Liver (tissue), 9 donors: ENCODE measurements around the gene RFWD3. TPM values are rescaled to one million over a fixed set of nuclear protein-coding genes. Genes with fewer than 3 reads are reported as not detected.

Experiments
- DNase-seq: peaks from one replicate; pipeline ENCODE4 v3.0.0-alpha.2; 2017; ENCODE audit warnings: low spot score
- H3K27ac ChIP-seq, 2 donors: one replicate each; pipeline ENCODE4 v1.7.0; 2013; ENCODE audit warnings: inconsistent platforms in 2 of 2, low read length in 2 of 2, control low read depth in 1 of 2, low read depth in 1 of 2, mild to moderate bottlenecking in 1 of 2
- H3K27me3 ChIP-seq, 4 donors: one replicate each; pipeline versions ENCODE4 v1.6.1 to v1.7.0; 2013; ENCODE audit warnings: low read length in 3 of 4, inconsistent platforms in 1 of 4, mild to moderate bottlenecking in 1 of 4, moderate library complexity in 1 of 4; ENCODE audit not compliant: control insufficient read depth in 4 of 4, insufficient read depth in 4 of 4
- H3K36me3 ChIP-seq, 4 donors: one replicate each; pipeline versions ENCODE4 v1.6.1 to v1.7.0; 2013; ENCODE audit warnings: low read length in 3 of 4, mild to moderate bottlenecking in 3 of 4, low read depth in 1 of 4, moderate library complexity in 1 of 4; ENCODE audit not compliant: control insufficient read depth in 4 of 4, insufficient read depth in 3 of 4
- H3K4me1 ChIP-seq, 4 donors: one replicate each; pipeline versions ENCODE4 v1.6.1 to v1.7.0; 2013; ENCODE audit warnings: low read length in 3 of 4, mild to moderate bottlenecking in 3 of 4, moderate library complexity in 1 of 4; ENCODE audit not compliant: control insufficient read depth in 4 of 4, insufficient read depth in 4 of 4
- H3K4me3 ChIP-seq, 3 donors: one replicate each; pipeline versions ENCODE4 v1.6.1 to v1.7.0; 2013; ENCODE audit warnings: low read length in 3 of 3, control low read depth in 1 of 3, low read depth in 1 of 3, mild to moderate bottlenecking in 1 of 3
- H3K9ac ChIP-seq, 2 donors: one replicate each; pipeline ENCODE4 v1.7.0; 2013; ENCODE audit warnings: low read length in 2 of 2, mild to moderate bottlenecking in 2 of 2, moderate library complexity in 2 of 2, control low read depth in 1 of 2, low read depth in 1 of 2
- H3K9me3 ChIP-seq, 4 donors: one replicate each; pipeline versions ENCODE4 v1.6.1 to v1.7.0; 2013; ENCODE audit warnings: low read length in 3 of 4; ENCODE audit not compliant: control insufficient read depth in 4 of 4
- ATF3 ChIP-seq: IDR thresholded peaks from 2 replicates; pipeline ENCODE4 v1.6.1; 2016; ENCODE audit warnings: antibody characterized with exemption
- CTCF ChIP-seq: fragments of 150-350 bp; IDR thresholded peaks from 2 replicates; pipeline ENCODE4 v1.5.1; 2017; ENCODE audit warnings: improper control_type of control experiment, low read depth, low read length; ENCODE audit not compliant: missing input control
- FOXA1 ChIP-seq: IDR thresholded peaks from 2 replicates; pipeline ENCODE4 v1.6.1; 2016; ENCODE audit warnings: antibody characterized with exemption
- FOXA2 ChIP-seq: IDR thresholded peaks from 2 replicates; pipeline ENCODE4 v1.6.1; 2016; ENCODE audit warnings: antibody characterized with exemption
- GABPA ChIP-seq, 2 donors: IDR thresholded peaks in 1 of 2; conservative IDR thresholded peaks in 1 of 2; 2 replicates each; pipeline ENCODE4 v1.6.1; 2016; ENCODE audit warnings: antibody characterized with exemption in 2 of 2, mild to moderate bottlenecking in 1 of 2, moderate library complexity in 1 of 2
- HNF4A ChIP-seq, 2 donors: conservative IDR thresholded peaks; 2 replicates each; pipeline ENCODE4 v1.6.1; 2016; ENCODE audit warnings: antibody characterized with exemption in 2 of 2, mild to moderate bottlenecking in 2 of 2
- HNF4G ChIP-seq: IDR thresholded peaks from 2 replicates; pipeline ENCODE4 v1.6.1; 2016; ENCODE audit warnings: antibody characterized with exemption
- JUND ChIP-seq, 2 donors: IDR thresholded peaks; 2 replicates each; pipeline ENCODE4 v1.6.1; 2016; ENCODE audit warnings: antibody characterized with exemption in 2 of 2
- MAX ChIP-seq: IDR thresholded peaks from 2 replicates; pipeline ENCODE4 v1.6.1; 2016; ENCODE audit warnings: antibody characterized with exemption
- NR2F2 ChIP-seq: IDR thresholded peaks from 2 replicates; pipeline ENCODE4 v1.6.1; 2016; ENCODE audit warnings: antibody characterized with exemption
- RAD21 ChIP-seq, 2 donors: IDR thresholded peaks; 2 replicates each; pipeline ENCODE4 v1.6.1; 2016; ENCODE audit warnings: antibody characterized with exemption in 2 of 2, mild to moderate bottlenecking in 2 of 2
- REST ChIP-seq: IDR thresholded peaks from 2 replicates; pipeline ENCODE4 v1.6.1; 2016; ENCODE audit warnings: antibody characterized with exemption, mild to moderate bottlenecking
- RXRA ChIP-seq, 2 donors: IDR thresholded peaks; 2 replicates each; pipeline ENCODE4 v1.6.1; 2017 to 2018; ENCODE audit warnings: antibody characterized with exemption in 2 of 2, mild to moderate bottlenecking in 1 of 2
- SP1 ChIP-seq: IDR thresholded peaks from 2 replicates; pipeline ENCODE4 v1.6.1; 2018; ENCODE audit warnings: antibody characterized with exemption, mild to moderate bottlenecking
- TAF1 ChIP-seq: conservative IDR thresholded peaks from 2 replicates; pipeline ENCODE4 v1.6.1; 2016; ENCODE audit warnings: antibody characterized with exemption, mild to moderate bottlenecking
- YY1 ChIP-seq: IDR thresholded peaks from 2 replicates; pipeline ENCODE4 v1.6.1; 2016; ENCODE audit warnings: antibody characterized with exemption, mild to moderate bottlenecking
- ZBTB33 ChIP-seq: IDR thresholded peaks from 2 replicates; pipeline ENCODE4 v1.6.1; 2016; ENCODE audit warnings: antibody characterized with exemption
- WGBS: extraction: QIAGEN DNeasy Blood & Tissue Kit; methylation state at CpG from one replicate; pipeline ENCODE4 v1.1.7; 2013; 5-methylcytosine and 5-hydroxymethylcytosine counted together
- polyA plus RNA-seq, 2 donors: library from polyadenylated mRNA; stranded (reverse) in 1 of 2; unstranded in 1 of 2; fragments of 200-250 nt in 1 of 2; fragments of >200 nt in 1 of 2; fragmentation: Nextera tagmentation in 1 of 2; extraction: Ambion mirVana in 1 of 2; gene quantifications; one replicate each; pipeline versions ENCODE4 v1.2.1 to v1.2.3, GENCODE V29; 2013 to 2015
- total RNA-seq, 2 donors: library from RNA; depleted of rRNA; stranded (reverse); fragments of >200 nt; gene quantifications; one replicate each; pipeline ENCODE4 v1.2.3, GENCODE V29; 2014
- donor health status: healthy.
- donor health status: healthy.
- donor health status: healthy.
- donor health status: healthy.
- donor health status: healthy.

Gene RFWD3
- total and polyA plus RNA-seq, 4 donors: 2.4 to 21.8 (median 9.0) TPM

GRCh38 chr16:74652249-74652648 lies 14.4 kb downstream of the RFWD3 start:
- H3K27ac ChIP-seq: no peak overlapping the region
- WGBS: 42% methylated on average over 1 of the region's 1 CpG
- peaks cover 0 to 9% (median under 1%) of the 10 kb centered on the region in 4 donors for H3K36me3 ChIP-seq
- no peak overlapping the region for H3K9ac ChIP-seq
- H3K4me3 ChIP-seq: no peak overlapping the region
- H3K9me3 ChIP-seq: no peaks in the 10 kb centered on the region
- peaks cover 0 to 10% (median 3%) of the 10 kb centered on the region in 4 donors for H3K4me1 ChIP-seq
- H3K27me3 ChIP-seq: no peaks in the 10 kb centered on the region
- TF ChIP-seq MAX (no peak), JUND (IDR thresholded peaks at IDR 0.05) (no peak), HNF4A (conservative IDR thresholded peaks at IDR 0.05) (no peak), CTCF (no peak), SP1 (no peak), RAD21 (IDR thresholded peaks at IDR 0.05) (no peak), ATF3 (no peak), FOXA1 (no peak), TAF1 (no peak), YY1 (no peak), NR2F2 (no peak), ZBTB33 (no peak), REST (no peak), HNF4G (no peak), RXRA (IDR thresholded peaks at IDR 0.05) (no peak), FOXA2 (no peak)
- no peak for DNase-seq

GRCh38 chr16:74651841-74652240 lies 14.8 kb downstream of the RFWD3 start:
- Histone ChIP-seq H3K9ac (no peak overlapping the region), H3K27me3 (no peaks in the 10 kb centered on the region), H3K4me1 (peaks cover 0 to 10% (median 3%) of the 10 kb centered on the region in 4 donors), H3K4me3 (no peak overlapping the region), H3K36me3 (peaks cover 0 to 9% (median under 1%) of the 10 kb centered on the region in 4 donors), H3K27ac (no peak overlapping the region), H3K9me3 (no peaks in the 10 kb centered on the region)
- no peak for TF ChIP-seq RAD21 (IDR thresholded peaks at IDR 0.05)
- TF ChIP-seq TAF1: no peak
- no peak for TF ChIP-seq FOXA1
- no peak for TF ChIP-seq HNF4G
- no peak for TF ChIP-seq JUND (IDR thresholded peaks at IDR 0.05)
- TF ChIP-seq GABPA (IDR thresholded peaks at IDR 0.05 in 1 of 2, conservative IDR thresholded peaks at IDR 0.05 in 1 of 2): no peak
- TF ChIP-seq NR2F2: no peak
- DNase-seq: no peak
- WGBS: 88% methylated on average over 2 of the region's 2 CpGs
